GM18951 (cell line): ENCODE measurements around the gene COQ8A.

ENCODE experiments used
- POLR2A ChIP-seq: IDR thresholded peaks from 4 replicates; pipeline ENCODE4 v1.6.1; 2011; ENCODE audit warnings: mild to moderate bottlenecking; ENCODE audit not compliant: insufficient read length, insufficient read depth; ENCODE audit errors: extremely low read depth
- in situ Hi-C: fragments of 300-500 bp; cut with MboI; formaldehyde crosslinking; loops from one replicate; pipeline ENCODE4 v1.12.0; 2022; ENCODE audit warnings: low sequenced_read_pairs, mixed read lengths, inconsistent platforms; ENCODE audit not compliant: unreplicated experiment

COQ8A gene

DNA sequence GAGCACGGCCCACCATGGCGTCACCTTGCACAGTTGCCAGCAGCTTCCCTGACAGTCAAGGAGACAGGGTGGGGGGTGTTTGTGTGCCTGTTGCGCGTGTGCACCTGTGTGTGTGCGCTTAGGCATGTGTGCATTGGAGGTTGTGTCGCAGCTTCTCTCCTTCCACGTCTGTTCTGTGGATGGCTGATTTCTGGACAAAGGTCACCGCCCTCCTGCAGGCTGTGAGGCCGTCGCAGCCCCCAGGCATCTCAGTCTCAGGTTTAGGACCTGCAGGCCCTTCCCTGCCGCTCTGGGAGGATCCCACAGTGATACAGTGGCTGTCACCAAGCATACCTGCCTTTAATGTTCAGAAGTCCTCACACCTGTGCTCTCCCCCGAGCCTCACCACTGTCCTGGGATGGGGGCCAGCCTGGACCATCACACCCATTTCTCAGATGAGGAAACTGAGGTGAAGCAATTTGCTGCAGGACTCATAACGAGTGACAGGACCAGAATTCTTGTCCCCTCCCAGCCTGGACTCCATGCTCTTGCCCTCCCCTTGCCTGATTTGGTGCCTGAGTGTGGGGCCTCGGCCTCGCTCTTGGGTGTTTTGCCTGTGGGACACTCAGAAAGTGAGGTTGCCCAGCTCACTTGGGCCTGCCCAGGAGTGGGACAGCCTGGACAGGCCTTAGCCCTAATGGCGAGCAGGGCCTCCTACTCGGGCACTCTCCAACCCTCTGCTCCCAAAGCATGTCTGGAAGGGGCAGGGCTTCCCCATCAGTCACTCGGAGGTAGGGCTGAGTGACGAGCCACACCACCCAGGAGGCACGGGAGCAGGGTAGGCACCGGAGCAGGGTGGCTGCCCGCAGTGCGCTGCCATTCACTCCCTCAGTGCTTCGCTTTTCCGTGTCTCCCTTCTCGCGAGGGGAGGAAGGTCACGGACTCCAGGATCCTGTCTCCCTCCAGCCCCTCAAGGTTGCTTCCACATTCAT is 22.6 kb downstream of the COQ8A start:
- TF ChIP-seq POLR2A: no peak
- in situ Hi-C loops: no loop called here

- in situ Hi-C loops: no loop called here
- no peak for TF ChIP-seq POLR2A
Measured at GRCh38 chr1:226964068-226964425, 24.0 kb downstream of the COQ8A start.

DNA sequence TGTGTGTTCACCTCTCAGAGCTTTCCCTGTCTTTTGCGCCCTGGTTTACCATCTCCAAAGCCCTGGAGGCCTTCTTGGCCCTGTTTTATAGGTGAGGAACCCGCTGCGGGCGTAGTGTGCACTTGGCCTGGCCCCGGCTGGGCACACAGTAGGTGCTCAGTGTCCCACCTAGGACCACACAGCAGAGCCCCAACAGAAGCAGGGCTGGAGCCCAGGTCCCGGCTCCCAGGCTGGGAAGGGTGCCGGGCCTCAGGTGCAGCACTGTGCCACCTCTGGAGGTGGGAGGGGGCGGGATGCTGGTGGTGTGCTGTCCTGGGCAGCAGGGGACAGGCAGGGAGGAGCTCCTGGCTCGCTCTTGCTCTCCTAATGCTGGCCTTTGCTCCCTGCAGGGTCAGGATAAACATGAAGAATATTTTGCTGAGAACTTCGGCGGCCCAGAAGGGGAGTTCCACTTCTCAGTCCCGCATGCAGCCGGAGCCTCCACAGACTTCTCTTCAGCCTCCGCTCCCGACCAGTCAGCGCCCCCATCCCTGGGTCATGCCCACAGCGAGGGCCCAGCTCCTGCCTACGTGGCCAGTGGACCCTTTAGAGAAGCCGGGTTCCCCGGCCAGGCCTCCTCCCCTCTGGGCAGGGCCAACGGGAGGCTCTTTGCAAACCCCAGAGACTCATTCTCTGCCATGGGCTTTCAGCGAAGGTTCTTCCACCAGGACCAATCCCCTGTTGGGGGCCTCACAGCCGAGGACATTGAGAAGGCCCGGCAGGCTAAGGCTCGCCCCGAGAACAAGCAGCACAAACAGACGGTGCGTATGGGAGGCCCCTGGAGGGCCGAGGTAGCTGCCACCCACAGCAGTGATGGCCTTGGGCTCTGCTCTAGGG is 24.8 kb downstream of the COQ8A start:
- TF ChIP-seq POLR2A: no peak
- in situ Hi-C loops: no loop called here

DNA sequence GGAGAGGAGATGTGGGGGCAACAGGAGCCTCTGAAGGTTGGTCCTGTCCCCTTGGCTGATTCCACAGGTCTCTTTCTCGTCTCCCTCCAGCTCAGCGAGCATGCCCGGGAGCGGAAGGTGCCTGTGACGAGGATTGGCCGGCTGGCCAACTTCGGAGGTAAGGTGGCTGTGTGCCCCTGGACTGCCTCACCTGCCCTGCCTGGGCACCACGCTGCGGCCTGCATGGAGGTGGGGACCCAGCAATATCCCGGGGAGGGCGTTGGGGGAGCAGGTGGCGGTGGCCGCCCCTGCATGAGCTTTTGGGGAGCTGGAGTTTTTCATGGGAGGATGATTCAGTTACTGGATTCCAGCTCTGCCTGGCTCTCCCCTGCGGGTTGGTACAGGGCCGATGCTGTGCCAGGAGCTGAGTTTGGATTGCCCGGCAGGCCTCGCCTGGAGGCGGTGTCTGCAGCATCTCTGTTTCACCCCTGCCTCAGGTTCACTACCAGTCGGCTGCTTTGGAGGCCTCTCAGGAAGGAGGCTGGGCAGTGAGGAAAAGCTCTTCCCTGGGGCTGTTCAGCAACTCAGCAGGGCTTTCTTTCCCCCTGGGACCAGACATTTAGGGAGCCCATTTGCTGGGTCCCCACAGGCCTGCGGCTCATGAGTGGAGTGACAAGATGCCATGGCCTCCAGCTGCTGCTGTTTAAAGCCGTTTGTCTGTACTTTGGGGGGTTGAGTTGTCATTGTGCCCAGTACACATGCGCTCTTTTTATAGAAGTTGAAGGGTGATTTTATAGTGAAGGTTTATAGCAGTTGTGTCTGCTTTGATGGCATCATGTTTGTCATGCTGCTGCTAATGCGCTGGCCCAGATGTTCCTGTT is 25.7 kb downstream of the COQ8A start:
- no peak for TF ChIP-seq POLR2A
- in situ Hi-C loops: no loop called here

DNA sequence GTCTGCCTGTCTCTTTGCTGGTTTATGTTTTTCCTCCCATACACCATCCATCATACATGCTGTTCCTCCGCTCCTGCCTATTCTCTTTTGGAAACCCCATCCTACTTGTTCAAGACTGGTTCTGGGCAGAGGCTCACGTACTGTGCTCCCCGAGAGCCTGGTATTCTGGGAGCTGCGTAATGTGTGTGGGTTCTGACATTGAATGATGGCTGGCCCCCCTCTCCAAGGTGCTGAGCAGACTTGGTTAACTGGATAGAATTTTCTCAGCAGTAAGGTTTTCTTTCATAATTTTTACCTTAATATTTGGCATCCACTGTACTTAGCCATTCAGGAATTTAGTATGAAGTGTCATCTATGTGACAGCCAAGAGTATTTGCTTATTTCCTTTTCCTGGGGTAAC is 26.6 kb downstream of the COQ8A start:
- no peak for TF ChIP-seq POLR2A
- in situ Hi-C loops: no loop called here

DNA sequence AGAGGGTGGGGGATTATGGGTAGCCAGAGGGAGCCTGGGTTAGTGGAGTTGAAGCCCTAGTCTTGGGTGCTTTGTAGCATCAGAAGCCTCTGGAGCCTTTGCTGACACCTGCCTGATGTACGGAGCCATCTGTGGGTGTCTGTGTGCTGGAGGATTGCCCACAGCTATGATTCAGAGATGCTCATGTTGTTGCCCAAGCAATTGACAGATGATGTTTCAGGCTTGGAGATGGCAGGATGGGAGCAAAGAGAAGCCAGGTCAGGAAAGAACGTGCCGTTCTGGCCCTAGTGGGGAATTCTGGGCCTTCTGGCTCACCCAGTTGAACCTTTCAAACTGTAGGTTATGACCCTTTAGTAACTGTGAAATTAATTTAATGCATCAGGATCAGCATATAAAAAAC is 27.6 kb downstream of the COQ8A start:
- in situ Hi-C loops: no loop called here
- TF ChIP-seq POLR2A: no peak

DNA sequence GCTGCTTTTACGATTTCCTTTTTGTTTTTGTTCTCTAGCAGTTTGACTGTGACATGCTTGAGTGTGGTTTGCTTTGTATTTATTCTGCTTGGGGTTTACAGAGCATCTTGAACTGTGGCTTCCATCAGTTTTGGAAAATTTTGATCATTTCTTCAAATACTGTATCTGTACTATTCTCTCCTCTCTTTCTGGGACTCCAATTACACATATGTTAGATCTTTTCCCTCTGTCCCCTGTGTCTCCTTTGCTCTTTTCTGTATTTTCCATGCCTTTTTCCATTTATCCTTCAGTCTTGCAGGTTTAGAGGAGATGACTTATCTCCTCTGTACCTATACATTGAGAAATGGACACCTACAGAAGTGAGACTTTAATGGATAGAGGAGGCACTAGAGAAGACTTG is 31.7 kb downstream of the COQ8A start:
- no peak for TF ChIP-seq POLR2A
- in situ Hi-C loops: no loop called here

- no peak for TF ChIP-seq POLR2A
- in situ Hi-C loops: no loop called here
Measured at GRCh38 chr1:226972931-226973330, 32.8 kb downstream of the COQ8A start.

DNA sequence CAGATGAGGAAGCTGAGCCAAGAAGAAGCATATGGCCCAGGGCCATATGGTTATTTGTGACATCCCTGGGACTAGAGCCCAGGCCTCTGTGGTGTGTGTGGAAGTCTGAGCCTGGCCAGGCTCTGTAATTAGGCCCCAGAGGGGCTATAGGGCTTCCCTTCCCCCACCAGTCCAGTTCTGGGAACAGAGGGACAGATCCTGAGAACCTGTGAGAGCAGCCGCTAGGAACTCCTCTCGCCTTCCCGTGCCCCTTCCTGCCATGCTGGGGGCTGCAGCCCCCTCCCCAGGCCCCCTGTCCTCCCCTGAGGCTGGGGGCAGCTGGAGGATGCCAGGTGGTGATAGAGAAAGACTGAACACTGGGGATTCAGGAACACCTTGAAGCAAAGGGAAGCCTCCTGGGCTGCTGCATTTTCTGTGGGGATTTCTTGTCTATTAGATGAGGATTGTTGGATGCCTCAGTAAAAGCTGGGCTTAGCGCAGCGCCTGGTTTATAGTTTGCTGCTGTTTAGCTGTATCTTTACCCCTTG is 33.3 kb downstream of the COQ8A start:
- no peak for TF ChIP-seq POLR2A
- in situ Hi-C loops: no loop called here

- TF ChIP-seq POLR2A: no peak
- in situ Hi-C loops: no loop called here
Measured at GRCh38 chr1:226973898-226974543, 33.9 kb downstream of the COQ8A start.

GRCh38 chr1:226974544-226975258 is 34.6 kb downstream of the COQ8A start:
- in situ Hi-C loops: no loop called here

DNA sequence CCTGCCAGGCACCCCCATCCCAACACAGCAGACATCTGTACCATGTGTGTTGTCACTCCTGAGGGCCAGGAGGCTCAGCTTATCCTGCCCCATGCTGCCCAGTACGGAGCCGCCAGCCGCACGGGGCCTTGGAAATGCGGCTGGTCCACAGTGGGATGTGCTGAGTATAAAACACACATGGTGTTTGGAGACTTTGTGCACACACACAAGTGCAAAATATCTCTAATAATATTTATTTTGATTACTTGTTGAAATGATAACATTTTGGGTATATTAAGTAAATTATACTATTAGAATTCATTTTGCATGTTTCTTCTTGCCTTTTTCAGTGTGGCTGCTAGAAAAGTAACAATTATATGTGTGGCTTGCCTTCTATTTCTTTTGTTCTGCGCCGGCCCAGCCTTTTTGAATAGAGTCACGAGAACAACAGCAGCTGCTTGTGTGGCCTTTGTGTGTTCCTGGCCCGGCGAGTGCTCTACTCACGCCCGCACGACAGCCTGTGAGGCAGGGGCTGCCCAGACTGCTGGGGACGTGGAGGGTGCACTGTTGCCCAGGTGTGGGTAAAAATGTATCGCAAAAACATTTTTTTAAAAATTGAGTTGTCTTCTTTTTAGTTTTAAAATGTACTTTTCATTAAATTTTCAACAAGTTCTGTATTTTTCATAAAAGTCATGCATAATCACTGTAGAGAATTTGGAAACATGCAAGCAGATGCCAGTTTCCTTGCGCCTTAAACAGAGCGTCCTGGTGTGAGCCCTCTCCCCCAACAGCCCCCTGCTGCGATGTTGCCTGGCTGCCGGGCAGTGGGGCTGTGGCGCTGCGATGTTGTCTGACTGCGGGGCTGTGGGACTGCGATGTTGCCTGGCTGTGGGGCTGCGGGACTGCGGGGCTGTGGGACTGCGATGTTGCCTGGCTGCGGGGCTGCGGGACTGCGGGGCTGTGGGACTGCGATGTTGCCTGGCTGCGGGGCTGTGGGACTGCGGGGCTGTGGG is 35.5 kb downstream of the COQ8A start:
- in situ Hi-C loops: no loop called here
- no peak for TF ChIP-seq POLR2A

More at GRCh38 chr1:226974544-226975258, 34.6 kb downstream of the COQ8A start:
- TF ChIP-seq POLR2A: no peak
